Measurements from ENCODE around the gene MBD5.

Gene MBD5

GRCh38 chr2:148106331-148106730 lies 85.4 kb downstream of the MBD5 start:
- DNase-seq (ENCODE audit: low read depth), result peak; percentile 23
- no peak overlapping the region for H3K4me3 ChIP-seq (ENCODE audit: low read depth, low read length)
- no peak for TF ChIP-seq CTCF (conservative IDR thresholded peaks at IDR 0.05; ENCODE audit: low read depth, low read length)

GRCh38 chr2:148108385-148108784 lies 87.5 kb downstream of the MBD5 start:
- TF ChIP-seq CTCF (conservative IDR thresholded peaks at IDR 0.05; ENCODE audit: low read depth, low read length), result no peak
- no peak for DNase-seq (ENCODE audit: low read depth)
- no peak overlapping the region for H3K4me3 ChIP-seq (ENCODE audit: low read depth, low read length)

- no peak overlapping the region for H3K4me3 ChIP-seq (ENCODE audit: low read depth, low read length)
- TF ChIP-seq CTCF (conservative IDR thresholded peaks at IDR 0.05; ENCODE audit: low read depth, low read length), result no peak
- no peak for DNase-seq (ENCODE audit: low read depth)
Observed at GRCh38 chr2:148110184-148110583, 89.3 kb downstream of the MBD5 start.

- no peak for TF ChIP-seq CTCF (conservative IDR thresholded peaks at IDR 0.05; ENCODE audit: low read depth, low read length)
- H3K4me3 ChIP-seq (ENCODE audit: low read depth, low read length), result no peak overlapping the region
- peak; percentile 56 for DNase-seq (ENCODE audit: low read depth)
Observed at GRCh38 chr2:148122788-148123187, 101.9 kb downstream of the MBD5 start.

- TF ChIP-seq CTCF (conservative IDR thresholded peaks at IDR 0.05; ENCODE audit: low read depth, low read length), result no peak
- no peak overlapping the region for H3K4me3 ChIP-seq (ENCODE audit: low read depth, low read length)
- DNase-seq (ENCODE audit: low read depth), result no peak
Observed at GRCh38 chr2:148124271-148124670, 103.4 kb downstream of the MBD5 start.

- peak; percentile 56 for DNase-seq (ENCODE audit: low read depth)
- no peak overlapping the region for H3K4me3 ChIP-seq (ENCODE audit: low read depth, low read length)
- TF ChIP-seq CTCF (conservative IDR thresholded peaks at IDR 0.05; ENCODE audit: low read depth, low read length), result no peak
Observed at GRCh38 chr2:148130581-148130980, 109.7 kb downstream of the MBD5 start.

GRCh38 chr2:148132412-148132811 lies 111.5 kb downstream of the MBD5 start:
- H3K4me3 ChIP-seq (ENCODE audit: low read depth, low read length), result no peak overlapping the region
- TF ChIP-seq CTCF (conservative IDR thresholded peaks at IDR 0.05; ENCODE audit: low read depth, low read length), result no peak
- peak; percentile 79 for DNase-seq (ENCODE audit: low read depth)

Data from choroid plexus epithelial cell (primary cell).